ENCODE data around the gene CD46.

DNA sequence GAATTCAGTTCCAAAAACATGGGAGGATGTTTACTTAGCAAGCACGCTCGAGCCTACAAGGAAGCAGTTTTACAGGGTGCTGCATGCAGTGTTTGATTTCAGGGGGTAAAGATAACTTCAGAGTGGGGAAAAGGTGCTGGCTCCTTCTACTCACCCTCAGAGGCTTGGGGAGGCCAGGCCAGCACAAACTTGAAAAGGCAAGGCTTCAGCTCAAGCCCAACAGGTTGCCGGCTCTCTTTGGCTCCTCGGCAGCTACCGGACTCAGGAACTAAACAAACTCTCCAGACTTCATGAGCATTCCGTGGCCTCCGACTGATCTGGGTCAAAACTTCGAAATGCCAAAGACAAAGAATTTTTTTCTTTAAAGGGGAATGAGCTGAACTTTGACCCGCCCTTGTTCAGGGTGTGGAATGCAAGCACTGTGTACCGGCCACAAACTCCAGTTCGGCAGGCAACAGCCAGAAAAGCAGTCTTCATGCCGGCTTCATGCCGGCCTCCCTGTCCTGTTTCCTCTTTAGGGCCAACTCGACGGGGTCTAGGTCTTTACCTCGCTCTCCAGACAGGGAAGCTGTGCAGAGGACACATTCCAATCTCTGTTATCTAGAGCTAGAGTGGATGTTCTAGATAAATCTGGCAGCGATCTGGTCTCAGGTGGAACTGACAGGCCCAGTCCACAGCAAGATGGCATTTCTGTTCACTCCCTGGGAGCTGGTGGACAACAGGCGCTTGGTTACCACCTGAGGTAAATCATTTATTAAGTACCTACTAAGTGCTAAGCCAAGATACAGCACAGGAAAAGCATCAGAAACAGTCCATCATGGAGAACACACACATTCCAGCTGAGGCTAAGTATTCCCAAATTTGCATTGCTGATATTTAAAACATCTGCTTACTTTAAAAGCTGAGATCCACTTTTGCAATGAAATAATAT, 75.0 kb downstream of the CD46 start:
- TF ChIP-seq, protein P1, sequence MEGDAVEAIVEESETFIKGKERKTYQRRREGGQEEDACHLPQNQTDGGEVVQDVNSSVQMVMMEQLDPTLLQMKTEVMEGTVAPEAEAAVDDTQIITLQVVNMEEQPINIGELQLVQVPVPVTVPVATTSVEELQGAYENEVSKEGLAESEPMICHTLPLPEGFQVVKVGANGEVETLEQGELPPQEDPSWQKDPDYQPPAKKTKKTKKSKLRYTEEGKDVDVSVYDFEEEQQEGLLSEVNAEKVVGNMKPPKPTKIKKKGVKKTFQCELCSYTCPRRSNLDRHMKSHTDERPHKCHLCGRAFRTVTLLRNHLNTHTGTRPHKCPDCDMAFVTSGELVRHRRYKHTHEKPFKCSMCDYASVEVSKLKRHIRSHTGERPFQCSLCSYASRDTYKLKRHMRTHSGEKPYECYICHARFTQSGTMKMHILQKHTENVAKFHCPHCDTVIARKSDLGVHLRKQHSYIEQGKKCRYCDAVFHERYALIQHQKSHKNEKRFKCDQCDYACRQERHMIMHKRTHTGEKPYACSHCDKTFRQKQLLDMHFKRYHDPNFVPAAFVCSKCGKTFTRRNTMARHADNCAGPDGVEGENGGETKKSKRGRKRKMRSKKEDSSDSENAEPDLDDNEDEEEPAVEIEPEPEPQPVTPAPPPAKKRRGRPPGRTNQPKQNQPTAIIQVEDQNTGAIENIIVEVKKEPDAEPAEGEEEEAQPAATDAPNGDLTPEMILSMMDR (IDR thresholded peaks at IDR 0.05 in 2 of 3, conservative IDR thresholded peaks at IDR 0.05 in 1 of 3; ENCODE audit: control insufficient read depth in 2 of 3, extremely low read depth in 1 of 3, insufficient read depth in 1 of 3, low read depth in 3 of 3, low read length in 3 of 3), result no peak
- TF ChIP-seq NR2F1 (conservative IDR thresholded peaks at IDR 0.05), result no peak
- TF ChIP-seq RAD21 (IDR thresholded peaks at IDR 0.05; ENCODE audit: insufficient read depth, low read depth, low read length), result no peak
- TF ChIP-seq ZNF274 (IDR thresholded peaks at IDR 0.05; ENCODE audit: insufficient read depth, insufficient read length), result no peak
- no peak for TF ChIP-seq HDAC2 (IDR thresholded peaks at IDR 0.05)
